CD4-positive, alpha-beta memory T cell (primary cell): Measurements from ENCODE around the gene UTRN. TPM values are rescaled to one million over a fixed set of nuclear protein-coding genes. Genes with fewer than 3 reads are reported as not detected.

Experiments
- CTCF ChIA-PET: fragments of 350-600 bp; sonication (Branson Sonifier 250); formaldehyde crosslinking; loops from one replicate; lab custom pipeline; 2021; ENCODE audit warnings: inconsistent platforms; ENCODE audit not compliant: partially characterized antibody; lab: Charles Lee
- POLR2A ChIA-PET: fragments of 350-600 bp; sonication (Branson Sonifier 250); formaldehyde crosslinking; loops from one replicate; lab custom pipeline; 2021; ENCODE audit not compliant: partially characterized antibody; lab: Charles Lee
- DNase-seq, 5 donors: peaks; one replicate each; pipeline versions ENCODE4 v3.0.0 to v3.0.0-alpha.2; 2020 to 2022; ENCODE audit warnings: mixed read lengths in 1 of 5
- H3K27ac ChIP-seq: one replicate; pipeline ENCODE4 v1.7.0; 2013; ENCODE audit warnings: low read depth, low read length
- H3K27me3 ChIP-seq: 2 replicates; pipeline ENCODE4 v1.7.0; 2013; ENCODE audit warnings: mild to moderate bottlenecking, low read length, moderate library complexity; ENCODE audit not compliant: insufficient read depth
- H3K36me3 ChIP-seq: 2 replicates; pipeline ENCODE4 v1.7.0; 2013; ENCODE audit warnings: mild to moderate bottlenecking, low read length, moderate library complexity; ENCODE audit not compliant: insufficient read depth
- H3K4me1 ChIP-seq: 2 replicates; pipeline ENCODE4 v1.7.0; 2013; ENCODE audit warnings: mild to moderate bottlenecking, low read length, moderate library complexity; ENCODE audit not compliant: insufficient read depth
- H3K4me3 ChIP-seq, 2 donors: one replicate each; pipeline ENCODE4 v1.7.0; 2013; ENCODE audit warnings: low read length in 2 of 2, mild to moderate bottlenecking in 1 of 2
- H3K9me3 ChIP-seq, 2 donors: one replicate each; pipeline ENCODE4 v1.7.0; 2013; ENCODE audit warnings: low read length in 2 of 2, control low read depth in 1 of 2; ENCODE audit not compliant: control insufficient read depth in 1 of 2
- H3K27ac Mint-ChIP-seq, 7 donors: one replicate each; pipeline ENCODE4 v1.8.0; 2020 to 2021; ENCODE audit warnings: mixed read lengths in 7 of 7, mild to moderate bottlenecking in 6 of 7, inconsistent platforms in 3 of 7, moderate library complexity in 3 of 7
- H3K27me3 Mint-ChIP-seq, 2 donors: one replicate each; pipeline ENCODE4 v1.8.0; 2020 to 2021; ENCODE audit warnings: mixed read lengths in 2 of 2
- H3K36me3 Mint-ChIP-seq, 2 donors: one replicate each; pipeline ENCODE4 v1.8.0; 2020 to 2021; ENCODE audit warnings: mixed read lengths in 2 of 2, inconsistent platforms in 1 of 2, mild to moderate bottlenecking in 1 of 2
- H3K4me1 Mint-ChIP-seq, 4 donors: one replicate each; pipeline ENCODE4 v1.8.0; 2020 to 2021; ENCODE audit warnings: mixed read lengths in 4 of 4, mild to moderate bottlenecking in 1 of 4
- H3K4me3 Mint-ChIP-seq, 8 donors: one replicate each; pipeline ENCODE4 v1.8.0; 2020 to 2021; ENCODE audit warnings: mixed read lengths in 8 of 8, mild to moderate bottlenecking in 7 of 8, moderate library complexity in 6 of 8, inconsistent platforms in 3 of 8
- H3K9me3 Mint-ChIP-seq, 8 donors: one replicate each; pipeline ENCODE4 v1.8.0; 2020 to 2021; ENCODE audit warnings: mixed read lengths in 8 of 8, mild to moderate bottlenecking in 5 of 8, inconsistent platforms in 3 of 8, moderate library complexity in 1 of 8
- intact Hi-C: fragments of 100-400 bp; cut with micrococcal nuclease; formaldehyde crosslinking; loops from one replicate; pipeline ENCODE4 v1.15.1; 2023
- polyA plus RNA-seq, 2 donors: library from polyadenylated mRNA; unstranded; fragments of 300-500 nt; fragmentation: Illumina TruSeq; gene quantifications; one replicate each; pipeline ENCODE4 v1.2.3, GENCODE V29; 2021
- total RNA-seq, 2 experiments: library from RNA; stranded (reverse); gene quantifications; one replicate each; pipeline ENCODE4 v1.2.3, GENCODE V29; 2021

The UTRN gene
- total and polyA plus RNA-seq, 4 experiments from 2014 or later, result 18.8 to 227 (median 159) TPM

DNA sequence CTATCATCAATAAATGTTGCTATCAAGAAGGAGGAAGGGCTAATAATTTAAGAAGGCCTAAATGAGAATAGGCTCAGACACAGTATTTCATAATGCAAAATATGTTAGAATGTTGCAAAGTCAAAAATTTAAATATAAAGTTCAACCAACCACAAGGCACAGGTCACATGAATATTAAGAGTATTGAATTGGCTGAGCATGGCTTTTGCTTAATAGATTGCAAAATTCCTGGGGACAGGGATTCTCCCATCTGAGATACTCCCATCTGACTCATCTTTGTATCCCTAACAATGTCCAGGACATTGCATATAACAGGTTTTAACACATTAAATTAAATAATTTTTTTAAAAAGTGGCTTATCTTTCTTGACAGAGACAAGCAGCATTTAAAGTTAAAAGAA lies 32.9 kb upstream of the UTRN start:
- no peak overlapping the region for H3K4me3 Mint-ChIP-seq
- H3K9me3 Mint-ChIP-seq, result peaks cover 0 to 2% (median 0%) of the 10 kb centered on the region in 8 donors
- Histone ChIP-seq H3K9me3 (no peaks in the 10 kb centered on the region), H3K4me1 (no peaks in the 10 kb centered on the region), H3K27me3 (no peaks in the 10 kb centered on the region), H3K27ac (no peak overlapping the region), H3K4me3 (no peak overlapping the region), H3K36me3 (no peaks in the 10 kb centered on the region)
- no peak for DNase-seq
- peaks cover 6 to 10% of the 10 kb centered on the region in 2 donors for H3K27me3 Mint-ChIP-seq
- ChIA-PET CTCF (interaction anchor here (0.9 kb wide), 1 partner anchor 9 kb away, joined by 3 read pairs; no protein-coding TSS in a partner anchor), POLR2A (no interaction called here)
- no peak overlapping the region for H3K27ac Mint-ChIP-seq
- intact Hi-C loops, result no loop called here
- no peaks in the 10 kb centered on the region for H3K36me3 Mint-ChIP-seq
- peaks cover 1 to 8% (median 5%) of the 10 kb centered on the region in 4 donors for H3K4me1 Mint-ChIP-seq

DNA sequence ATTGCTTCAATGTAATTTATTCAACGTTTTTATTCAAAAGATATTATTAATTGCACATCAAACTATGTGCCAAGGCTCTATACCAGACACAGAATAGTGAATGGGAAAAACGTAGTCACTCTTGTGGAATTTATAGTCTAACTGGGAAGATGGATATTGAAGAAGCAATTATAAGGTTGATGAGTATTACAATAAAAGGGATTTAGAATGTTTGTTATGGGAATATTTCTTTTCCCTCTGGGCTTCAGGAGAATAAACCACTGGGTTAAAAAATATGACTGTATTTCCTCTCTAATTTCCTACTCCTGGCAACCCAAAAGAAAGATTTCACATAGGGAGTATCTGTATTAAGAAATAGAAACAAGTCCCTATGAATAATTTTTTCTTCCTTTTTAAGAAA lies 25.1 kb upstream of the UTRN start:
- H3K27ac ChIP-seq, result no peak overlapping the region
- H3K27me3 ChIP-seq, result no peaks in the 10 kb centered on the region
- no peak overlapping the region for H3K4me3 ChIP-seq
- H3K36me3 Mint-ChIP-seq, result no peaks in the 10 kb centered on the region
- H3K4me3 Mint-ChIP-seq, result no peak overlapping the region
- no peak for DNase-seq
- intact Hi-C loops, result no loop called here
- H3K9me3 Mint-ChIP-seq, result peaks cover 0 to 3% (median 0%) of the 10 kb centered on the region in 8 donors
- H3K27ac Mint-ChIP-seq, result no peak overlapping the region
- H3K27me3 Mint-ChIP-seq, result peaks cover 3 to 4% of the 10 kb centered on the region in 2 donors
- CTCF ChIA-PET, result interaction anchor here (0.8 to 0.9 kb wide), 2 partner anchors 220 to 222 kb away, joined by 3 to 4 read pairs; no protein-coding TSS in a partner anchor
- H3K36me3 ChIP-seq, result no peaks in the 10 kb centered on the region
- POLR2A ChIA-PET, result no interaction called here
- H3K4me1 ChIP-seq, result no peaks in the 10 kb centered on the region
- H3K4me1 Mint-ChIP-seq, result peaks cover 0 to 2% (median 0%) of the 10 kb centered on the region in 4 donors
- H3K9me3 ChIP-seq, result no peaks in the 10 kb centered on the region

DNA sequence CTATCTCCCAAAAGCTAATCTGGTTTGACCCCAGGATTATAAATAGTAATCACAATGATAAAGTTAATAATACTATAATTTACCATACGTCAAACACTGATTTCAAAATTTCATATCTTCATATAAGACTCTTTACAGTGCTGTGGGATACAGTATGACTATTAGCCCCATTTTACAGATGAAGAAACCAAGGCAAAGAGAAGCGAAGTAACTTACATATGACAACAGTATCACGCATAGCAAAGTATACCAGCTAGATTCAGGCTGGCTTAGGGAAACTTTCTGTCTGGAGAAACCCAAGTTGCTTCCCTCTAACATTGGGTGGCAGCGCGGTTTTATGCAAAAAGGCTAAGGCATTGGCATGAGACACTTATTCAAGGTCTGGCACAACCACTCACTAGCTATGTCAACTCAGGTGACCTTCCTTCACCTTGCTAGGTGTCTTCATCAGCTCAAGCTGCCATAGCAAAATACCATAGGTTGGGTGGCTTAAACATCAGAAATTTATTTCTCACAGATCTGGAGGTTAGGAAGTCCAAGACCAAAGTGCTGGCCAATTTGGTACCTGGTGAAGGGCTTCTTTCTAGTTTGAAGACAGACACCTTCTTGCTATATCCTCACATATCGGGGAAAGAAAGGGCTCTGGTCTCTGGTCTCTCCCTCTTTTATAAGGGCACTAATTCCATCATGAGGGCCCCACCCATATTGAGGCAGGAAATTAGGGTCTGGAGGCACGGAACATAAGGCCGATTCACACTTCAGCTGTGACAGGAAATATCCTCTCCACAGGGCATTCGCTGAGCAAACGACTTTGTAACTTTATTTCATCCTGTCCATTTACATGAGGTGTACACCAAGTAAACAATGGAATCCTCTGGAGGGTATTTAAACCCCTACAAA lies 22.4 kb upstream of the UTRN start:
- Mint-ChIP-seq H3K36me3 (no peaks in the 10 kb centered on the region), H3K4me3 (no peak overlapping the region), H3K9me3 (peaks cover 0 to 3% (median 0%) of the 10 kb centered on the region in 8 donors), H3K4me1 (peaks cover 0 to 2% (median 0%) of the 10 kb centered on the region in 4 donors), H3K27me3 (peaks cover 0 to 2% of the 10 kb centered on the region in 2 donors), H3K27ac (no peak overlapping the region)
- Histone ChIP-seq H3K36me3 (no peaks in the 10 kb centered on the region), H3K9me3 (no peaks in the 10 kb centered on the region), H3K27ac (no peak overlapping the region), H3K4me3 (no peak overlapping the region), H3K4me1 (no peaks in the 10 kb centered on the region), H3K27me3 (no peaks in the 10 kb centered on the region)
- POLR2A ChIA-PET, result no interaction called here
- intact Hi-C loops, result loop anchor here (1.0 to 2.0 kb wide), 2 partner anchors 72 to 220 kb away; no protein-coding TSS in a partner anchor
- CTCF ChIA-PET, result interaction anchor here (0.7 to 2.1 kb wide), 7 partner anchors 67 to 225 kb away, joined by 3 to 20 read pairs (median 3); no protein-coding TSS in a partner anchor
- DNase-seq, result peak in 3 of 5 donors; percentile 18 to 28 (median 26)

DNA sequence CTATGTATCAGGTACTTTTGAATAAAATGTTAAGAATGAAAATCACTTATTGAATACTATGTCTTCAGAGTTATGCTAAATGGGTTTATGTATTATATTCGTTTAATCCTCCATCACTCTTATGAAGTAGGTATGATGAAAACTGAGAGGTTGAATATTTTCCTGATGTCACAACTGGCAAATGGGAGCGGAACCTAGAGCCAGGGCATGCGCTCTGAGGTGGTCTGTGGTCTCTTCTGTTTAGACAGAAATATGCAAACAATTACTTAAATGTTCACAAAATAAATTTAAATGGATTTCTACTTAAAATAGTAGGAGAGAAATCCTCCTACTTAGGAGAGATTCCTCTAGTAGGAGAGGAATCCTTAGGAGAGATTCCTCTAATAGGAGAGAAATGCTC lies 21.3 kb upstream of the UTRN start:
- peaks cover 0 to 2% of the 10 kb centered on the region in 2 donors for H3K27me3 Mint-ChIP-seq
- POLR2A ChIA-PET, result no interaction called here

DNA sequence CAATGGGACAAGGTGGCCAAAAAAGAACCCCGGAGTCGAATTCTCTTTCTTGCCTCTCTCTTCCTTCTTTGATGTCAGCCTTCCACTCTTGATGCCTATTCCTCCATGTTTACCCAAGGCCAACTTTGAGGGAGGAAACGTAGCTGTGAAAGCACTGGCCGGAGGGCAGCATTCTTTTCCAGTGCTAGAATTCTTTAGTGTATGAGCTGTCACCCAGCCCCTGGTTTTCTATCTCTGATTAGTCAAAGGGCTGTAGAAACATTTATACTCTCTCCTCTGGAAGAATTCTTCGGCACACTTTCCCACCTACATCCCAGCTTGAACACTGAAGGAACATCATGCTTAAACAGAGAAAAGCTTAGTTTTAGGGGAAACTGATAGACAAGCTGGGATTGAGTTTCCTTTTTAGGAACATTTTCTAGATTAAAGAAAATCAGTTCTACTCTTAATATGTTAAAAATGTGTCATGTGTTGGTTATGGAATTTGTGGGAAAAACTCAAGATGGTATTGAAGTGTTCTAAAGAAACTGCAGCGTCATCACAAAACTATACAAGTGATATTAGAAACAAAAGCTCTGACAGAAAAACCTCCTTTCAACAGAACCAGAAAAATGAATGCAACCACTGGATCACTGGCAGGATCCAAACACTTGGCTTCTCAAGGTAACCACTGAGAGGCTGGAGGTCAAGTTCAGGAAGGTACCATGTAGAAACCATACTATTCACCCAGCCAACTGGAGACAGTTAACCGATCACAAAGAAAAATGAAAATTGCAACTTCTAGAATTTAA lies 20.7 kb upstream of the UTRN start:
- Mint-ChIP-seq H3K9me3 (peaks cover 0 to 3% (median 0%) of the 10 kb centered on the region in 8 donors), H3K4me3 (no peak overlapping the region), H3K27ac (no peak overlapping the region), H3K4me1 (peaks cover 0 to 2% (median 0%) of the 10 kb centered on the region in 4 donors), H3K27me3 (peaks cover 0 to 2% of the 10 kb centered on the region in 2 donors), H3K36me3 (no peaks in the 10 kb centered on the region)
- no peak for DNase-seq
- intact Hi-C loops, result no loop called here
- Histone ChIP-seq H3K4me1 (no peaks in the 10 kb centered on the region), H3K27me3 (no peaks in the 10 kb centered on the region), H3K27ac (no peak overlapping the region), H3K36me3 (no peaks in the 10 kb centered on the region), H3K4me3 (no peak overlapping the region), H3K9me3 (no peaks in the 10 kb centered on the region)
- ChIA-PET POLR2A (no interaction called here), CTCF (no interaction called here)

More for the DNA sequence above, 21.3 kb upstream of the UTRN start:
- Histone ChIP-seq H3K9me3 (no peaks in the 10 kb centered on the region), H3K27ac (no peak overlapping the region), H3K36me3 (no peaks in the 10 kb centered on the region), H3K27me3 (no peaks in the 10 kb centered on the region), H3K4me3 (no peak overlapping the region), H3K4me1 (no peaks in the 10 kb centered on the region)
- CTCF ChIA-PET, result no interaction called here
- peaks cover 0 to 3% (median 0%) of the 10 kb centered on the region in 8 donors for H3K9me3 Mint-ChIP-seq
- H3K4me3 Mint-ChIP-seq, result no peak overlapping the region
- no peaks in the 10 kb centered on the region for H3K36me3 Mint-ChIP-seq
- peaks cover 0 to 2% (median 0%) of the 10 kb centered on the region in 4 donors for H3K4me1 Mint-ChIP-seq
- H3K27ac Mint-ChIP-seq, result no peak overlapping the region
- no peak for DNase-seq
- intact Hi-C loops, result loop anchor here (2.0 kb wide), 1 partner anchor 71 kb away; no protein-coding TSS in a partner anchor

DNA sequence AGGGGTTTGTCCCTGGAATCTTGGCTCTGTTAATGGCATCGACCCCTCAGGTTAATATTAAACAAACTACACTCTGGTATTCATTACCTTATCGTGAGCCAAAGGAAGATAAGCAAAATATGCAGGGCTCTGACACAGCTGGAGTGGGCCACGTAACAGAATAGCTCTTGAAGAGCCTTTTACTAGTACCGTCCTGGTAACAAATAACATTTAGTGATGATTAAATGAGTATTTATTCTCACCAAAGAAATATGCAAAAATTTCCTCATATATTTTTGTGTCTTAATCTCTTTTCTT lies 20.1 kb upstream of the UTRN start:
- H3K4me3 Mint-ChIP-seq, result no peak overlapping the region
- no peak for DNase-seq
- Histone ChIP-seq H3K9me3 (no peaks in the 10 kb centered on the region), H3K4me1 (no peaks in the 10 kb centered on the region), H3K36me3 (no peaks in the 10 kb centered on the region), H3K27ac (no peak overlapping the region), H3K4me3 (no peak overlapping the region), H3K27me3 (no peaks in the 10 kb centered on the region)
- peaks cover 0 to 3% (median 0%) of the 10 kb centered on the region in 8 donors for H3K9me3 Mint-ChIP-seq
- H3K27ac Mint-ChIP-seq, result no peak overlapping the region
- H3K36me3 Mint-ChIP-seq, result no peaks in the 10 kb centered on the region
- POLR2A ChIA-PET, result no interaction called here
- H3K27me3 Mint-ChIP-seq, result peaks cover 0 to 2% of the 10 kb centered on the region in 2 donors
- H3K4me1 Mint-ChIP-seq, result peaks cover 0 to 2% (median 0%) of the 10 kb centered on the region in 4 donors
- intact Hi-C loops, result no loop called here
- CTCF ChIA-PET, result no interaction called here

DNA sequence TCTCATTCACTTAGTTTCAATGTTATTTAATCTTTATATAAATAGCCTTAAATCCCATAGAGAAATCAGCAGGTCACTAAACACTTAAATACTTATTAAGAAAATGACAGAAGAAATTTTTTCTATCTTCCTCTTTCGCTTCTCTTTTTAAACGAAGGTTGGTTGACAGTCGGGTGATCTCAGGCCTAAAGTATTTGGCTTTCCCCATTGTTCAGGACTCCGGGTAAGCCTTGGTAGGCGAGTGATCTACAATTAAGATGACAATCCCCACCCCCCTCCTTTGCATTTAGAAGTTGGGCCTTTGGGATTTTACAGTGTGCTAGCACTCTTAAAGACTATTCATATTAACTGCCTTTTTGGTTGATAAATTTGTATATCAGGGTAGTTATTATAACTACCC lies 19.7 kb upstream of the UTRN start:
- peaks cover 0 to 2% of the 10 kb centered on the region in 2 donors for H3K27me3 Mint-ChIP-seq
- Histone ChIP-seq H3K4me3 (no peak overlapping the region), H3K9me3 (no peaks in the 10 kb centered on the region), H3K36me3 (no peaks in the 10 kb centered on the region), H3K27me3 (no peaks in the 10 kb centered on the region), H3K4me1 (no peaks in the 10 kb centered on the region), H3K27ac (no peak overlapping the region)
- DNase-seq, result no peak
- no peaks in the 10 kb centered on the region for H3K36me3 Mint-ChIP-seq
- intact Hi-C loops, result no loop called here
- peaks cover 0 to 2% (median 0%) of the 10 kb centered on the region in 4 donors for H3K4me1 Mint-ChIP-seq
- peaks cover 0 to 3% (median 0%) of the 10 kb centered on the region in 8 donors for H3K9me3 Mint-ChIP-seq
- no peak overlapping the region for H3K27ac Mint-ChIP-seq
- ChIA-PET POLR2A (no interaction called here), CTCF (no interaction called here)
- H3K4me3 Mint-ChIP-seq, result no peak overlapping the region
